A172 (cell line): ENCODE results near the gene ERBIN. TPM values are rescaled to one million over a fixed set of nuclear protein-coding genes. Genes with fewer than 3 reads are reported as not detected.
A peak's percentile ranks its signal among the peaks of the same experiment; 100 is the strongest.
"Not testable (repeated sequence)": the region's sequence is repeated elsewhere in the genome, so short reads cannot be mapped to it uniquely, and the experiment has no call there.

ENCODE experiments used
- DNase-seq: peaks from one replicate; pipeline ENCODE4 v3.0.0-alpha.2; 2015; ENCODE audit warnings: low spot score
- total RNA-seq: library from RNA; depleted of rRNA; stranded (reverse); fragments of >200 nt; shearing (Covaris generic); gene quantifications from 2 replicates; pipeline ENCODE4 v1.2.3, GENCODE V29; 2014

The ERBIN gene
- total RNA-seq, 1 experiment from 2014 or later = 125 TPM

DNA sequence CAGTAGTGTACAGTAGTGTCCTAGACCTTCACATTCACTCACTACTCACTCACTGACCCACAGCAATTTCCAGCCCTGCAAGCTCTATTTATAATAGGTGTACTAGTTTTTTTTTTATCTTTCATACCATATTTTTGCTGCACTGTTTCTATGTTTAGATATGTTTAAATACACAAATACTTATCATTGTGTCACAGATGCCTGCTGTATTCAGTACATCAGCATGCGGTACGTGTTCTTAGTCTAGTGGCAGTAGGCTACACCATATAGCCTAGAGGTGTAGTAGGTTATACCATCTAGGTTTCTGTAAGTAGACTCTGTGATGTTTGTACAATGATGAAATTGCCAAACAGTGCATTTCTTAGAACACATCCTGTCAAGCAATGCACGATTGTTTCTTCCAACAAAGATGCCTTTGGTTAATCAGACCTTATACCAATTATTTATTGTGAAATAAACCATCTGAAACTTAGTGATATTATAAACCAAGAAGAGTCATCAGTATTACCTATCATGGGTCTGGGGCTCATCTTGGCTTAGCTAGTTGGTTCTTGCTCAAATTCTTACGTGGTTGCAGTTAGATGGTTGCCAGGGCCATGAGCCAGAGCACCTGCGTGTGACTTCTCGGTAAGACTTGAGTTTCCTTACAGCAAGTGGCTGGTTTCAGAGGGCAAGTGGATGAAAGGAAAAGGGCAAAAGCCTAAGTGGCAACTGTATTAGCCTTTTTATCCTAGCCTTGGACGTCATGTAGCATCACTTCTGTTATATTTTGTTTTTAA is 41.1 kb downstream of the ERBIN start:
- DNase-seq = no peak

DNA sequence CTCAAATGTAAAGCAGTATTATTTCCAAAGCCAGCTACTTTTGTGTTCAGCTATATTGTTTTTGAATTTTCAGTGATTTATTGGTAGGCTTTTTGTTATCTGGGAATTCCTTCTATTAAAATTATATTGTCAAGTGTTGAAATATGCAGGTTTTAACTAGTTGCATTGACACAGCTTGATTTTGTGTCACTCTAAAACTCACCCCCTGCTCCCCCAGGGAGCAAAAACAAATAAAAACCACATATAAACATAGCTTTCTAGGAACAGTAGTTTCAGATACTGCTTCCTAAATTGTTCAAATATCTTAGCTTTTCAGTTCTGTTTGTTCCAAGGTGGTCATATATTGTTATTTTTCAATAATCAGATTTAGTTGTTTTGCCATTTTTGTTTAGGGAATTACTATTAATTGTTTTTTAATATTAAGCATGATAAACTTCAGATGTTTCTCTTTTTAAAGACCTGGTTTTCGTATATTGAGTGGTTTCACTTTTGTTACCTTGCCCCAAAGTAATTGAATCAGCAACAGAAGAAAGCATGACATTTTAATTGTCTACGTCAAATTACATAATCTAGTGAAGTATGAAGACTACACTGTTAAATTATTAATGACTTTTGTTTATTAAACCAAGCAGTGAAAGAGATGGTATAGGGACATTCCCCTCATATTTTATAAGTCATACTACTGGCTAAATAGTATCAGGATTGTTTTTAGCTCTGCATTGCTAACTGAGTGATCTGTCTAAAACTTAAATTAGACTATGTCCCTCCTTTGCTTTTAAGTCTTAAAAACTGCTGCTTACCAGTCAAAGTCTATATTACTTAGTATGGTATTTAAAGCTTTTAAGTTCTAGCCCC is 43.4 kb downstream of the ERBIN start:
- no peak for DNase-seq

DNA sequence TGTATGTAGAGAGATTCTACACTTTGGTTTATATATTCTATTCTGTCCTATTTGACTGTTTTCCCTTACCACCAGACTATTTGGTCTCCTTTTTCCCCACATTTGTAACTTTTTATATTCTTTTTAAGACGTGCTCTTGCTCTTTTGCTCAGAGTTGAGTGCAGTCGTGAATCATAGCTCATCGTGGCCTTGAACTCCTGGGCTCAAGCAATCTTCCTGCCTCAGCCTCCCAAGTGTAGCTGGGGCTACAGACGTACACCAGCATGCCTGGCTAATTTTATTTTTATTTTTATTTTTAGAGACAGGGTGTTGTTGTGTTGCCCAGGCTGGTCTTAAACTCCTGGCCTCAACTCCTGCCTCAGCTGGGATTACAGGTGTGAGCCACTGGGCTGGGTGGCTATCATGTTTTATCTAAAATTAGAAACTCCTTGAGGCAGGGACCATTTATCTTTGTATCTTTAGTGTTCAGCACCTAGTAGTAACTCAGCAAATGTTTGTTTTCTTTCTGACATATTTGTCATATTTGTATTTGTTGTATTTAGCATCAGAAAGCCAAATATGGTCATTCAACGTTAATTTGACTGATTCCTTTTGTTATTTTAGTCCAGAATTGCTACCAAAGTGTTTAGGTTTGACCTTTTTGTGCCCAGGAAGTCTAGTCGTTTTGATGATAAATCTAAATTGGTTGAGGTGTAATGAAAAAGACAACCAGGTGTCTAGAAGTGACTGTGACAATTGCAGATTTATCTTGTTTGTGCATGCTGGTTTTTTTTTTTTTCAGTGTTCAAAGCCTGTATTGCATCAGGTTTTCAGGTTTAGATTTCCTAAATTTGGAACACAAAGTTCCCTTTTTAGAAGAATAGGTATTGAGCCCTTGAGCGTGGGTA is 44.3 kb downstream of the ERBIN start:
- no peak for DNase-seq

DNA sequence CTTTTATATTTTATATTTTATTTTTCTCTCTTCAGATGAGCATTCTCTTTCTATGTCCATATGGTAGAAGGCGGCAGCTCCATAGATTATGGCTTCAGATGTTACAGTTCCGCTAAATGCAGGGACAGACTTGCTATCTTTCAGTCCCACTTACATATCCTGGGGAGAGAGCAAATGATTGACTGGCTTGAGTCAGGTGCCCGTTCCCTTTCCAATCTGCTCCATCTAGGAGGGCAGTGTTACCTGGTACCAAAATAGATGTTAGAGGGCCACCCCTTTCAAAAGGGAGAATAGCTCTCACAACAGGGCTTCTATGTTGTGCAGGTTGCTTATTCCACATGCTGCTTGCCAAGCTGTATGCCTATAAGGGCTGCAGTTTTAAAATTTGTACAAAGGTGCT is 45.3 kb downstream of the ERBIN start:
- DNase-seq = no peak

DNA sequence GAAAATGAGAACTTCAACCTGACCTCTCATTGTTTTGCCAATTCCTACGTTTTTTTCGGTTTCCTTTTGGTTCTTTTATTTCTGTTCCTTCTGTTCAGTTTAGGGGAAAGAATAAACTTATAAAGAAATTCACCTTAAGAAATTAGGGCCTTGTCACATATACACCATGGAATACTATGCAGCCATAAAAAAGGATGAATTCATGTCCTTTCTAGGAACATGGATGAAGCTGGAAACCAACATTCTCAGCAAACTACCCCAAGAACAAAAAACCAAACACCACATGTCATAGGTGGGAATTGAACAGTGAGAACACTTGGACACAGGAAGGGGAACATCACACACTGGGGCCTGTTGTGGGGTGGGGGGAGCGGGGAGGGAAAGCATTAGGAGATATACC is 46.5 kb downstream of the ERBIN start:
- DNase-seq = not testable (repeated sequence)

DNA sequence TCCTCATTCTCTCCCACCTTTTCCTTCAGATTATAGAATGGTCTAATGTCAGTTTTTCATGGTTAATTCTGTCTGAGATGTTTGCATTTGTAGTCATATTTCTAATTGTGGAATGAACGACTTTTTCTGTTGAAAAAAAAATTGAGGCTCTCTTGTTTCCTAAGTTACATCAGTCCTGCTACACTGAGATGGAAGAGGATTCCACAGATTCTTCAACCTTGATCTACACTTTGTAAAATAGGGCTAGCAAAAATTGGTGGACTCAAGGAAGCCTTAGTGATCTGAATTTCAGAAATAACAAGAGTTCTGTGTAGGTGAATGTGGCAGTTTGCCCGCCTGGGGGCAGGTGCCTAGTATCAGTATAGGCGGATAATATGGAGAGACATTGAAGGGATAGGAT is 51.9 kb downstream of the ERBIN start:
- no peak for DNase-seq

DNA sequence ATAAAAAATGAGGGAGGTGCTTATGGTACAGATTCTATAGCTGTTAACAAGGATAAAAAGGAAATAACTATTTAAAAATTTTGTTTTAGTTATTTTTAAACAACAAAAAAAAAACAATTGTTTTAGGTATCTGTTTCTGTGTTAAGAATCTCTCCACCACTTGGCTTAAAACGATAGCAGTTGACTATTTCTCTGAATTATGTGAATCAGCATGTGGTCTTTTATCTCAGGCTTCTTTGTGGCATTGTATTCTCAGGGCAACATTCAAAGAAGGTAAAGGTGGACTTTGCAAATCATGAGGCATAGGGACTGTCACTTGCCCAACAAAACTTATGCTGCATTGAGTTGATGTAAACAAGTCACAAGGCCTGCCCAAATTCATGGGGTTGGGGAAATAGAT is 55.2 kb downstream of the ERBIN start:
- DNase-seq = no peak

DNA sequence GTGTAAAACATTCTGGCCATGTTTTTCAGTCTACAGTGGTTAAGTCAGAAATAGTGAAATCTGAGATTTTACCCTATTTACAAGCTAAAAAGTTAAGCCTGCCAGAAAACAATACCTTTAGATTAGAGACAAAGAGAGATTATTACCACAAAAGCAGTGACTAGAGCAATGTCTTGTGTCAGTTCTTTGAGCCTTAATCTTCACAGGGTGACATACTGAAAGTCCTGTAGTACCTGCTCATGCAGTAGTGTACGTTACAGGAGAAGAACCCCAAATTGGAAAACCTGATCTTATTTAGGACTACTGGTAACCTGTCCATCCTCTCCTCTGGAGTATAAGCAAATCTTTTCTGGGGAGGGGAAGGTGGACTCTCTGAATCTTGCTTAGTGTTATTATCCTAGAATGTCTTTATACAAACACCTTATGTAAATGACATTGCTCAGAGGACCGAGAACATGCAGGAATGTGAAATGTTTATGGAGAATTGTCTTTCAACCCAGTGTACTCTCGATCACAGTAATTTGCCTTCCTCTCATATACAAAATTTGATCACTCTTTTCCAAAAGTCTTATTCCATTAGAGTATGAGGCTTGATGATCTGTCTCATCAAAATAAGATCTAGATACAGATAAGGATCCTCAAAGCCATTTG is 55.7 kb downstream of the ERBIN start:
- DNase-seq = no peak

DNA sequence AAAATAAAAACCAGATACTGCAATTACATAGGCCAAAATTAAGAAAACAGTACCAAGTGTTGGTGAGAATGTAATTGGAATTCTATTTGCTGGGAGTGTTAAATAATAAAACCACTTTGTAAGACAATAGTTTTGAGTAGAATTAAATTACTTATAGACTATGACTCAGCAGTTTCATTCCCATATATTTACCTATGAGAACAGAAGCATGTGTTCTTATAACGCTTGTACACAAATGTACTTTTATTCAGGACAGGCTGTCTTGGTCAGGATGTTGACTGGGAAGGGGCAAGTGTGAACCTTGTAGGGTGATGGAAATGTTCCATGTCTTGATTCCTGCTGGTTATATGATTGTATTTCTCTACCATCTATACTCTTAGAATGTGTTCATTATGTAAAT is 56.3 kb downstream of the ERBIN start:
- no peak for DNase-seq

DNA sequence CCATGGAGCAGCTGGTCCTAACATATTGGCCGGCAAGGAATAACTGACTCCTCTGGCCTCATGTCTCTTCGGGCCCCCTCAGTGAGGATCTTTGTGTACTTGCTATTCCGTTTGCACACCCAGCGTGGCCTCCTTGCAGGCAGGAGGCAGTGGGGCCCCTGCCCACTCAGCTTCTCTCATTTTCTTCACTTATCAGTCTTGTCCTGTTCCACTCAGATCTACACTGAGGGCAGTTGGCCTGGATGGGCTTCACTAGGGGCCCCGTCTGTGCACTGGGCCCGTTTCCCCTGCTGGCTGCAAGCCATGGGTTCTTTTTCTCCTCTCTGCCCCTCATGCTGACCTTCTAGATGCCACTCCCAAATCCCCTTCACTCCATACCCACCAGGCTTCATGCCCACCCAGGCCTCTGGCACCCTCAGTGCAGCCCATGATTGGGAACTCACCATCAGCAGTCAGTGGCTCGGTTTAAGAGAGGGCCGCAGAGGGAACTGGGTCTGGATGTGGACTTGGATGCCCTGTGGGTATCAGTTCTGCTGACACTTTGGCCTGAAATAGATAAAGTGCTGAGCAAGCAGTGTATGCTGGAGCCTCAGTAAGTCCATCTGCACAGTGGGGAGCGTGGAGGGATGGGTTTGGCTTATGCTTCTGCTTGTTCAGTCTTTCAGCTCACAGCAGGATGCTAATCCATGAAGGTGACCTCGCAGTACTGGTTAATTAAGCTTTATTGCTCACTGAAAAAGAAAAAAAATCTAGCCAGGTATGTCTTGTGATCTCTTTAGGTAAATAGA is 57.9 kb downstream of the ERBIN start:
- DNase-seq = no peak

DNA sequence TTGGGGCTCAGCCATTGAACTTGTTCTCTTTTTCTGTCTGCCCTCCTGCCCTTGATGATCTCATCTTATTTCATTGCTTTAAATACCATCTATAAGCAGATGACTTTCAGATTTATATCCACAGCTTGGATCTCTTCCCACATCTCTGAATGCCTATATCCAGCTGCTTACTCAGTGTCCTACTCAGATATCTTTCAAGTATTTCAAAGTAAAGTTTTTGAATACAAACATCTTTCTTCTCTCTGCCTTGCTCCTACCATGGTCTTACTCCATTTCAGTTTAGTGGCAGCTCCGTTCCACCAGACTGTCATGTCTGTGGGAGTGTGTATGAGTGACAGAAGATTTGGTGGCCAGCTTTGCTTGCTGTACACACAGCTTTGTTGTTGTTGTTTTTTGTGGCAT is 59.7 kb downstream of the ERBIN start:
- DNase-seq = peak; percentile 54

DNA sequence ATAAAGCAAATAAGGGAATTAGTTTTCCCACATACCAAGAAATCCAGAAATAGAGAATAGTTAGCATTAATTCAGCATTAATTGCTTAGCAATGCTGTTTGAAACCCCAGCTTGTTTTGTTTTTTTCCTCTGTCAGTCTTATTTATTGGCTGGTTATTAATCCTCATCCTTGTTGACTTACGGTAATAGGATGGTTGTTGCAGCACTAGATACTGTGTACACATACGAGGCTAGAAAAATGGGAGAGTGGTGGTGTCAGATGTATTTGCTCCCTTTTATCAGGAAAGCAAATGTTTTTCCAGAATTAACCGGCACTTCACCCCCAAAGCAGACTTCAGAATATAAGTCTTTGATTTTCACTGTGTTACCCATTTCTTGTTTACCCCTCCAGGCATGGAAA is 60.4 kb downstream of the ERBIN start:
- no peak for DNase-seq

DNA sequence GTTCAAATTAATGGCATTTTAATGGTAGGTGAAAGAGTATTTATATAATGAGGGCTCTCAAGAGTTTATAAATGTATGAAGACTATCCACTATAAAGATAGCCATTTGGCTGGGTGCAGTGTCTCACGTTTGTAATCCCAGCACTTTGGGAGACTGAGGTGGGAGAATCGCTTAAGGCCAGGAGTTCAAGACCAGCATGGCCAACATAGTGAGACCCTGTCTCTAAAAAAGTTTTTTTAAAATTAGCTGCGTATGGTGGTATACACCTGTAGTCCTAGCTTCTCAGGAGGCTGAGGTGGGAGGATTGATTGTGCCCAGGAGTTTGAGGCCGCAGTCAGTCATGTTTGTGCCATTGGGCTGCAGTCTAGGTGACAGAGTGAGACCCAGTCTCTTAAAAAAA is 61.6 kb downstream of the ERBIN start:
- no peak for DNase-seq

DNA sequence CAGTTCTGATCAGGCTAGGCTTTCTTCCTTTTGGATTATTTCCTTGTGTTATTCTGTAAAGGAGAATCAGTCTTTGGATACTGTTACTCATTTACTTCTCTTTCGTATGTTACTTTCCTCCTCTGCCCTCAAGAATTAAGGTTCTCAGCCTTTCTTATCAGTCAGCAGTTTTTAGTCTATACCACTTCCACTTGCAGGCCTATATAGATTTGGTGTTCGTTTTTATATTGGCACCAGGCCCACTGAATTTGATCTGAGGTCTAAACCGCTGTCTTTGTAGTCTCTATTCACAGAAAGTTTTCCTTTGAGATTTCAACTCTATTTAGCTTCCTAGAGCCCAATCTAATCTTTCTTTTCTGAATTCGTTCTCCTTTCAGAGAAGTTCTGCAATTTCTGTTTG is 62.8 kb downstream of the ERBIN start:
- no peak for DNase-seq

DNA sequence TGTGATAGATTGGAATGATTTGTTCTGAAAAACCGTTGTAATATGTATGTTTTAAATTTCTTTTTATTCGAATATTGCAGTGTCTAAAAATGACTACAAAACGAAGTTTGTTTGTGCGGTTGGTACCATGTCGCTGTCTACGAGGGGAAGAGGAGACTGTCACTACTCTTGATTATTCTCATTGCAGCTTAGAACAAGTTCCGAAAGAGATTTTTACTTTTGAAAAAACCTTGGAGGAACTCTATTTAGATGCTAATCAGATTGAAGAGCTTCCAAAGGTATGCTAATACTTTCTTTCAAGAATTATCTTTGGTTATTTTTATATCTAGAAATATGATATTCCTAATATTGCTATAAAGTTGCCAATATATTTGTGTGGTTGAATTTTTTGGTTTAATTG is 66.3 kb downstream of the ERBIN start:
- no peak for DNase-seq

DNA sequence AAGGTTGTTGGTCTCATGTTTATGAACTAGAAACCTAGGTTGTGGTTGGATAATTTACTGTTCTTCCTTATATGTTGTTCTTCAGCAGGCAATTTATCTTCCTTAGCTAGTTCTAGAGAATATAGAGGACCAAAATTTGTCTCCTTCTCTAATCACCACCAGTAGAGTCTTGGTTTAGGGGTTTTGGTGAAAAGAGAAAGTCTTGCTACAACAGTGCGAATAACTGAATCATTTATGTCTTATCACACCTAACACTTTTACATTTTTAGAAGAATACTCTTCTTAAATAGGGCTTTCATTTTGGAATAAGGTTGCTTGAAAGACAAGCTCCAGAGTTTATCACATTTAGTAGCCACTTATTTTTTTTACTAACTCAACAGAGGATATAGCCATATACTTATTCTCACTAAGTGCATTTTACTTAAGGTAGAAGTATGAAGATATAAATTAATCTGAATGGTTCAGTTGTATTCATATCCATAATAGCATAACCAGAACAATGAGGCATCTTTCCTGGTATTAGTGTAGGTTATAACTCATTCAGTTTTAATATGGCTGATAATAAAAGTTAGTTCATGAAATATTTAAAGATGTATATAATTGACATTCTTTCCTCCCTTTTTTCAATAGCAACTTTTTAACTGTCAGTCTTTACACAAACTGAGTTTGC is 67.9 kb downstream of the ERBIN start:
- DNase-seq = no peak

DNA sequence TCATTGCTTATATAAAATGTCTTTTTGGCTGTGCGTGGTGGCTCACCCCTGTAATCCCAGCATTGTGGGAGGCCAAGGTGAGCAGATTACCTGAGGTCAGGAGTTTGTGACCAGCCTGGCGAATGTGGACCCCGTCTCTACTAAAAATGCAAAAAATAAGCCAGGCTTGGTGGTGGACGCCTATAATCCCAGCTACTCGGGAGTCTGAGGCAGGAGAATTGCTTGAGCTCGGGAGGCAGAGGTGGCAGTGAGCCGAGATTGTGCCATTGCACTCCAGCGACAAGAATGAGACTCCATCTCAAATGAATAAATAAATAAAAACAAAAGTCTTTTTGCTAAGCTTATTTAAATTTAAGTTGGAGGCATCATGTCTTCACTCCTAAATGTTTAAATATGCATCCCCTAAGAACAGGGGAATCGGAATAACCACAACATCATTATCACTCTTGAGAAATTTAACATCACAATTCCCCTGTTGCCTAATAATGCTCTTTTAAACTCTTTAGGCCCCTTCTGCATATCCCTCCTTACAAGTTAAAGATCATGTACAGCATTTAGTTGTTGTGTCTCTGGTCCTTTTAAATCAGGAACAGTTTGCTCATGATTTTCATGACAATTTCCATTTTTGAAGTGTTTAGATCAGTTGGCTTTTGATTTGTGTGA is 72.8 kb downstream of the ERBIN start:
- no peak for DNase-seq

DNA sequence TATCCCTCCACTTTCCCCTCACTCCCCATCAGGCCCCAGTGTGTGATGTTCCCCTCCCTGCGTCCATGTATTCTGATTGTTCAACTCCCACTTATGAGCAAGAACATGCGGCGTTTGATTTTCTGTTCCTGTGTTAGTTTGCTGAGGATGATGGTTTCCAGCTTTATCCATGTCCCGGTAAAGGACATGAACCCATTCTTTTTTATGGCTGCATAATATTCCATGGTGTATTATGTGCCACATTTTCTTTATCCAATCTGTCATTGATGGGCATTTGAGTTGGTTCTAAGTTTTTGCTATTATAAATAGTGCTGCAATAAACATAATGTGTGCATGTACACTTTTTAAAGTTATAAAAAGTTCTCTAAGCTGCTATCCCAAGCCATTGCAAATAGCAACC is 75.6 kb downstream of the ERBIN start:
- no peak for DNase-seq

DNA sequence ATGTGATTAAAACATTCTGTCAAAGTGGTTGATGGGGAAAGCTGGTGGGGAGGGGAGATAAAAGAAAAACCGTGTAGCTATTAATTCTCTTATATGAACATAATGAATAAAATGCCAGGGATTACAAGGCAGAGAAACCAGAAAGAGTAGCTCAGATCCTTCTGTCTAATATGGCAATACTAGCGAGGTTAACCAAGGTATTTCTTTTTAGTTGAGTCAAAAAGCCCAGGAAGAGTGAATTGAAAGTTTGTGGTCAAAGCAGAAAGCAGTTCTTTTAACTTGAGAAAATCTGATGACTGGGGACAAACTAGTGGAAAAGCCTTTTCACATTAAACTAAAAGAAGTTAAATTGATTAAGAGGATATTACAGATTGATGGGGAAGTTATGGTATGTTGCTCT is 76.0 kb downstream of the ERBIN start:
- no peak for DNase-seq

DNA sequence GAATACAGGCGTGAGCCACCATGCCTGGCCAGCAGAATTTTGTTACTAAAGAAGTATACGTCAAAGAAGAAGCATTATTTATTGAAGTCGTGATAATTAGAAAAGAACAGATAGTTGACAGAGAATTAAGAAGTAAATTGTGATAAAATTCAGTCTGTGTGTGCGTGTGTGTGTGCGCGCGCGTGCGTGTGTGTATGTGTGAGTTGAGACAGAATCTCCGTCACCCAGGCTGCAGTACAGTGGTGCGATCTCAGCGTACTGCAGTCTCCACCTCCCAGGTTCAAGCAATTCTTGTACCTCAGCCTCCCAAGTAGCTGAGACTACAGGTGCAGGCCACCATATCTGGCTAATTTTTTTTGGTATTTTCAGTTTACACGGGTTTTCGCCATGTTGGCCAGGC is 77.8 kb downstream of the ERBIN start:
- no peak for DNase-seq
